Endothelial cell of umbilical vein (primary cell): ENCODE results near the gene ISG15. TPM values are rescaled to one million over a fixed set of nuclear protein-coding genes. Genes with fewer than 3 reads are reported as not detected.

Experiments used
- BruUV-seq: library from RNA; stranded (reverse); fragments of 400-500 nt; replicated peaks from 2 replicates; lab custom pipeline; 2021; lab: Mats Ljungman, UMichigan
- CTCF ChIA-PET: fragments of 300-600, 350-600 bp; sonication (Branson Sonifier 250); formaldehyde crosslinking; loops from one replicate; lab custom pipeline; 2021; ENCODE audit warnings: antibody characterized with exemption, inconsistent platforms; lab: Charles Lee
- POLR2A ChIA-PET: fragments of 300-600, 350-600 bp; sonication (Branson Sonifier 250); formaldehyde crosslinking; loops from one replicate; lab custom pipeline; 2021; ENCODE audit warnings: antibody characterized with exemption, inconsistent platforms; lab: Charles Lee
- DNase-seq: peaks from one replicate; pipeline ENCODE4 v3.0.0-alpha.2; 2011; ENCODE audit warnings: low read depth, low spot score
- FAIRE-seq: peaks from 2 replicates; lab custom pipeline; 2011; peaks lifted over from hg19 to GRCh38; lab: Jason Lieb, UNC
- H2AFZ ChIP-seq: 2 replicates; pipeline ENCODE4 v1.6.0; 2012; ENCODE audit warnings: low read depth, low read length, control low read depth, inconsistent platforms
- H3K27ac ChIP-seq: 2 replicates; pipeline ENCODE4 v1.5.1; 2011; ENCODE audit warnings: low read depth, mild to moderate bottlenecking, control low read depth, low read length, moderate library complexity; ENCODE audit not compliant: insufficient read depth
- H3K27me3 ChIP-seq, 2 experiments: 2 replicates each; pipeline versions ENCODE4 v1.6.0 to v1.6.1; 2011; ENCODE audit warnings: low read length in 2 of 2, mixed read lengths in 1 of 2; ENCODE audit not compliant: control insufficient read depth in 2 of 2, insufficient read depth in 2 of 2
- H3K36me3 ChIP-seq, 2 experiments: 2 replicates in 1 of 2; 3 replicates in 1 of 2; pipeline ENCODE4 v1.5.1; 2011; ENCODE audit warnings: low read length in 2 of 2, mild to moderate bottlenecking in 1 of 2, moderate library complexity in 1 of 2; ENCODE audit not compliant: control insufficient read depth in 2 of 2, insufficient read depth in 2 of 2; ENCODE audit errors: extremely low read depth in 1 of 2
- H3K4me1 ChIP-seq: 3 replicates; pipeline ENCODE4 v1.5.1; 2011; ENCODE audit warnings: mild to moderate bottlenecking, low read length; ENCODE audit not compliant: control insufficient read depth, insufficient read depth; ENCODE audit errors: extremely low read depth
- H3K4me2 ChIP-seq: 2 replicates; pipeline ENCODE4 v1.6.1; 2011; ENCODE audit warnings: low read length, control low read depth, mixed read lengths; ENCODE audit not compliant: insufficient read depth
- H3K4me3 ChIP-seq, 3 experiments: fragments of 200-600 bp in 1 of 3; sonication (generic), shearing (Covaris generic) in 1 of 3; replicated peaks in 1 of 3; 2 replicates each; pipeline ENCODE4 v1.5.1; 2011 to 2016; ENCODE audit warnings: control low read depth in 3 of 3, low read length in 3 of 3, mild to moderate bottlenecking in 2 of 3, inconsistent platforms in 1 of 3, low read depth in 1 of 3, moderate library complexity in 1 of 3; ENCODE audit not compliant: insufficient read depth in 1 of 3
- H3K79me2 ChIP-seq: 2 replicates; pipeline ENCODE4 v1.6.0; 2012; ENCODE audit warnings: low read length, inconsistent platforms; ENCODE audit not compliant: control insufficient read depth, insufficient read depth
- H3K9ac ChIP-seq: replicated peaks from 2 replicates; pipeline ENCODE3; 2011; ENCODE audit warnings: low read length, control low read depth; ENCODE audit not compliant: insufficient read depth; ENCODE audit errors: extremely low read depth
- H3K9me1 ChIP-seq: replicated peaks from 3 replicates; pipeline ENCODE4 v1.6.0; 2011; ENCODE audit warnings: mild to moderate bottlenecking, low read length; ENCODE audit not compliant: control insufficient read depth, insufficient read depth; ENCODE audit errors: extremely low read depth
- H3K9me3 ChIP-seq: replicated peaks from 2 replicates; pipeline ENCODE4 v1.5.1; 2012; ENCODE audit warnings: low read length, inconsistent platforms; ENCODE audit not compliant: control insufficient read depth, insufficient read depth
- H4K20me1 ChIP-seq: replicated peaks from 2 replicates; pipeline ENCODE3; 2011; ENCODE audit warnings: mild to moderate bottlenecking, low read length; ENCODE audit not compliant: control insufficient read depth, insufficient read depth; ENCODE audit errors: extremely low read depth
- EZH2 ChIP-seq: IDR thresholded peaks from 2 replicates; pipeline ENCODE4 v1.6.1; 2012; ENCODE audit warnings: borderline replicate concordance, low read depth, mild to moderate bottlenecking, moderate library complexity, low read length, inconsistent platforms; ENCODE audit not compliant: severe bottlenecking
- FOS ChIP-seq: IDR thresholded peaks from 2 replicates; pipeline ENCODE4 v1.6.1; 2011; ENCODE audit warnings: mild to moderate bottlenecking, low read length, moderate library complexity, borderline replicate concordance; ENCODE audit not compliant: insufficient read depth
- GATA2 ChIP-seq: IDR thresholded peaks from 2 replicates; pipeline ENCODE4 v1.7.0; 2011; ENCODE audit warnings: low read depth, mild to moderate bottlenecking, moderate library complexity, mixed read lengths, low read length; ENCODE audit not compliant: insufficient read length, insufficient read depth
- JUN ChIP-seq: IDR thresholded peaks from 2 replicates; pipeline ENCODE4 v1.6.1; 2011; ENCODE audit warnings: borderline replicate concordance, low read depth; ENCODE audit not compliant: insufficient read length, insufficient read depth
- MYC ChIP-seq: IDR thresholded peaks from one replicate; pipeline ENCODE4 v1.6.1; 2011; ENCODE audit warnings: mild to moderate bottlenecking, low read depth, low read length
- POLR2A ChIP-seq: IDR thresholded peaks from 2 replicates; pipeline ENCODE4 v1.6.1; 2012; ENCODE audit warnings: low read depth, mild to moderate bottlenecking, control low read depth, low read length
- POLR2AphosphoS5 ChIP-seq: IDR thresholded peaks from 2 replicates; pipeline ENCODE4 v1.6.1; 2012; ENCODE audit warnings: low read depth, mild to moderate bottlenecking, control low read depth, low read length, moderate library complexity; ENCODE audit not compliant: insufficient read depth
- dilution Hi-C: fragments of 300-500 bp; cut with MboI; formaldehyde crosslinking; loops from one replicate; pipeline ENCODE4 v1.15.0; 2019; ENCODE audit warnings: low sequenced_read_pairs; ENCODE audit not compliant: extremely low pct_ligation_motif_present
- intact Hi-C: fragments of 100-400 bp; cut with micrococcal nuclease; formaldehyde crosslinking; loops from one replicate; pipeline ENCODE4 v1.10.0; 2022
- polyA plus RNA-seq, 4 experiments: library from polyadenylated mRNA; depleted of rRNA in 3 of 4; stranded (reverse) in 3 of 4; unstranded in 1 of 4; fragments of >200 nt; gene quantifications; 2 replicates each; pipeline versions ENCODE4 v1.2.1 to v1.2.3, GENCODE V29; 2011 to 2012; ENCODE audit warnings: missing spikeins in 1 of 4
- total RNA-seq: library from RNA; stranded (reverse); gene quantifications from 2 replicates; pipeline ENCODE4 v1.2.3, GENCODE V29; 2021
- TF ChIP-seq, protein P1 (sequence below), 2 donors: IDR thresholded peaks; 1 replicate in 1 of 2; 2 replicates in 1 of 2; pipeline ENCODE4 v1.5.1; 2011; ENCODE audit warnings: low read length in 2 of 2, mild to moderate bottlenecking in 2 of 2, moderate library complexity in 2 of 2, control low read depth in 1 of 2, inconsistent platforms in 1 of 2, low read depth in 1 of 2; ENCODE audit not compliant: insufficient read depth in 1 of 2; ENCODE audit errors: extremely low read depth in 1 of 2
- TF ChIP-seq, protein P2 (sequence below): IDR thresholded peaks from 2 replicates; pipeline ENCODE4 v1.6.1; 2011; ENCODE audit not compliant: insufficient read depth, insufficient read length

Gene ISG15
- total and polyA plus RNA-seq, 2 donors (not counting 3 experiments of a cell fraction or from before 2014, with no cell fraction given) = 44.6 to 154 TPM

DNA sequence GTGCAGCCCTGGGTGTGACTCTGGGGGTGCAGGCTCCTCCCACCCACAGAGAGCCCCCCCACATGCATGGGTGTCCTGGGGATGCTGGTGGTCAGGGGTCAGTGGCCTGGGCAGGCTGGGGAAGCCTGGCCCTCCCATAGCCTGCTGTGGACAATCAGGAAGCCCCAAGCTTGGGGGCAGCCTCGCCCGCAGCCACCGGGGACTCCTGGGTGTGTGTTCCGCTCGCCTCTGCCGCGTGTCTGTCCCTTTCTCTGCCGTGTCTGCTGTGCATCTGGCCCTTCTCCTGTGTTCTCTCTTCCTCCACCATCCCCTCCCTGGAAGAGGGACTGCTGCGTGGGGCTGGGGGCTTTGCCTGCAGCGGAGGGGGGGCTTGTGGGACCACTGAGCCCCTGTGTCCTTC, 29.5 kb downstream of the ISG15 start:
- no peak for DNase-seq
- dilution Hi-C loops = no loop called here
- H3K4me1 ChIP-seq = peaks cover 7% of the 10 kb centered on the region
- H3K9me3 ChIP-seq = no peaks in the 10 kb centered on the region
- H2AFZ ChIP-seq = no peak overlapping the region
- H3K4me3 ChIP-seq = no peak overlapping the region
- H4K20me1 ChIP-seq = no peaks in the 10 kb centered on the region
- no peak for TF ChIP-seq EZH2
- TF ChIP-seq GATA2 = no peak
- TF ChIP-seq, protein P1, sequence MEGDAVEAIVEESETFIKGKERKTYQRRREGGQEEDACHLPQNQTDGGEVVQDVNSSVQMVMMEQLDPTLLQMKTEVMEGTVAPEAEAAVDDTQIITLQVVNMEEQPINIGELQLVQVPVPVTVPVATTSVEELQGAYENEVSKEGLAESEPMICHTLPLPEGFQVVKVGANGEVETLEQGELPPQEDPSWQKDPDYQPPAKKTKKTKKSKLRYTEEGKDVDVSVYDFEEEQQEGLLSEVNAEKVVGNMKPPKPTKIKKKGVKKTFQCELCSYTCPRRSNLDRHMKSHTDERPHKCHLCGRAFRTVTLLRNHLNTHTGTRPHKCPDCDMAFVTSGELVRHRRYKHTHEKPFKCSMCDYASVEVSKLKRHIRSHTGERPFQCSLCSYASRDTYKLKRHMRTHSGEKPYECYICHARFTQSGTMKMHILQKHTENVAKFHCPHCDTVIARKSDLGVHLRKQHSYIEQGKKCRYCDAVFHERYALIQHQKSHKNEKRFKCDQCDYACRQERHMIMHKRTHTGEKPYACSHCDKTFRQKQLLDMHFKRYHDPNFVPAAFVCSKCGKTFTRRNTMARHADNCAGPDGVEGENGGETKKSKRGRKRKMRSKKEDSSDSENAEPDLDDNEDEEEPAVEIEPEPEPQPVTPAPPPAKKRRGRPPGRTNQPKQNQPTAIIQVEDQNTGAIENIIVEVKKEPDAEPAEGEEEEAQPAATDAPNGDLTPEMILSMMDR (IDR thresholded peaks at IDR 0.05; ENCODE audit: extremely low read depth in 1 of 2, insufficient read depth in 1 of 2, low read depth in 1 of 2, low read length in 2 of 2) = no peak
- TF ChIP-seq JUN = no peak
- no peak for TF ChIP-seq POLR2AphosphoS5
- TF ChIP-seq, protein P2, sequence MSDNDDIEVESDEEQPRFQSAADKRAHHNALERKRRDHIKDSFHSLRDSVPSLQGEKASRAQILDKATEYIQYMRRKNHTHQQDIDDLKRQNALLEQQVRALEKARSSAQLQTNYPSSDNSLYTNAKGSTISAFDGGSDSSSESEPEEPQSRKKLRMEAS = no peak
- no peak for TF ChIP-seq MYC
- no peak for TF ChIP-seq POLR2A
- no peak for TF ChIP-seq FOS
- ChIA-PET CTCF (no interaction called here), POLR2A (no interaction called here)
- H3K9me1 ChIP-seq = no peaks in the 10 kb centered on the region
- intact Hi-C loops = no loop called here
- H3K27ac ChIP-seq = no peak overlapping the region
- H3K79me2 ChIP-seq = no peaks in the 10 kb centered on the region
- H3K27me3 ChIP-seq = no peaks in the 10 kb centered on the region
- FAIRE-seq = no peak
- no TSS peak for BruUV-seq
- no peak overlapping the region for H3K4me2 ChIP-seq
- H3K36me3 ChIP-seq = peaks cover 0 to 16% of the 10 kb centered on the region in 2 experiments
- H3K9ac ChIP-seq = no peak overlapping the region
